ENCODE data around the gene BTBD8. TPM values are rescaled to one million over a fixed set of nuclear protein-coding genes. Genes with fewer than 3 reads are reported as not detected.

Gene BTBD8
- total and polyA plus RNA-seq, 9 of the 15 experiments (the other 6 are each of a cell fraction or from before 2014, with no cell fraction given), result 0.46 to 2.3 (median 1.2) TPM

DNA sequence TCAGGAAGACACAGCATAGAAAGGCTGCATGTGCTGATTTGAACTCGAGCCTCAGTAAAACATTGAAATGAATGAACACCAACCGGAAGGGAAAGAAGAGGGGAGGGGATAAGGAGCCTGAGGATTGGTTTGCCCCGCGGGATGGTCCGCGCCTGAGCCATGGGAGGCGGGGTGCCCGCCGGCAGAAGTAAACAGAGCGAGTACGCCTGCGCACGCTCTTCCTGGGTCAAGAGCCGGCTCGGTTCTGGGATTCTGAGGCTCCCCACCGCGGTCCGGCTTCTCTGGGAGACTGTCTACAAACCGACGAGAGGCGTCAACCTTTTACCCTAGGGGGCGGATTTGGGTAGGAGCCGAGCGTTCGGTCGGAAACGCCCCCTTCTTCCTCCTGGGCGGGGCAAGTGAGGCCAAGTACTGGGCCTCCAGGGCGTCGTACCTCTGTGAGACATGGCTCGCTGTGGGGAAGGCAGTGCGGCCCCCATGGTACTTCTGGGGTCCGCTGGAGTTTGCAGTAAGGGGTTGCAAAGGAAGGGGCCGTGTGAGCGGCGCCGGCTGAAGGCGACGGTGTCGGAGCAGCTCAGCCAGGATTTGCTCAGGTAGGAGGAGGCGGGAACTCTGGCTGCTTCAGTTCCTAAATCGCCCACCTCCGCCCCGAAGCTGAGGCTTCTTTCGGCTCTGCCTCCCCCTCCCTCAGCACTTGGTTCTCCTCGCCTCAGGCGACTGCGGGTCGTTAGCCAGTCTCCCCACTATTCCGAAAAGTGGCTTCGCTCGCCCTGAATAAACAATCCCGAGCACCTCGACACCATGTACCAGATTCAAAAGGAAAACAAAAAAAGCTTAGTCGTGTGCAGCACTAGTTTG is at the start of gene BTBD8 (continued):
- TF ChIP-seq RFX5 (IDR thresholded peaks at IDR 0.05; ENCODE audit: low read depth, low read length) (no peak), CBX2 (IDR thresholded peaks at IDR 0.05; ENCODE audit: insufficient read depth, low read length, poor library complexity, severe bottlenecking) (no peak), SAFB2 (IDR thresholded peaks at IDR 0.05; ENCODE audit: borderline replicate concordance, low read depth, low read length, severe bottlenecking) (no peak), NCOA2 (IDR thresholded peaks at IDR 0.05; ENCODE audit: partially characterized antibody in 2 of 2) (no peak), YBX1 (IDR thresholded peaks at IDR 0.05) (no peak), RBM17 (IDR thresholded peaks at IDR 0.05; ENCODE audit: borderline replicate concordance, low read depth, low read length) (no peak), KLF16 (IDR thresholded peaks at IDR 0.05) (no peak), ZFP1 (CRISPR knock-in tag; IDR thresholded peaks at IDR 0.05) (no peak), ZZZ3 (IDR thresholded peaks at IDR 0.05) (no peak), MCM7 (IDR thresholded peaks at IDR 0.05) (no peak), FOXJ2 (tag; IDR thresholded peaks at IDR 0.05) (peak; percentile 77), ZNF77 (CRISPR knock-in tag; IDR thresholded peaks at IDR 0.05) (no peak), BCL6 (CRISPR knock-in tag; IDR thresholded peaks at IDR 0.05) (no peak), PCBP2 (IDR thresholded peaks at IDR 0.05; ENCODE audit: low read depth, low read length, poor library complexity, severe bottlenecking) (no peak), ZNF324 (CRISPR knock-in tag; IDR thresholded peaks at IDR 0.05) (no peak), DPF2 (IDR thresholded peaks at IDR 0.05) (no peak), STAT5A (IDR thresholded peaks at IDR 0.05; ENCODE audit: borderline replicate concordance, low read length) (no peak), ZNF561 (CRISPR knock-in tag; conservative IDR thresholded peaks at IDR 0.05) (no peak), POLR2G (IDR thresholded peaks at IDR 0.05; ENCODE audit: low read depth, low read length) (peak; percentile 90)
- TF ChIP-seq, protein P1, sequence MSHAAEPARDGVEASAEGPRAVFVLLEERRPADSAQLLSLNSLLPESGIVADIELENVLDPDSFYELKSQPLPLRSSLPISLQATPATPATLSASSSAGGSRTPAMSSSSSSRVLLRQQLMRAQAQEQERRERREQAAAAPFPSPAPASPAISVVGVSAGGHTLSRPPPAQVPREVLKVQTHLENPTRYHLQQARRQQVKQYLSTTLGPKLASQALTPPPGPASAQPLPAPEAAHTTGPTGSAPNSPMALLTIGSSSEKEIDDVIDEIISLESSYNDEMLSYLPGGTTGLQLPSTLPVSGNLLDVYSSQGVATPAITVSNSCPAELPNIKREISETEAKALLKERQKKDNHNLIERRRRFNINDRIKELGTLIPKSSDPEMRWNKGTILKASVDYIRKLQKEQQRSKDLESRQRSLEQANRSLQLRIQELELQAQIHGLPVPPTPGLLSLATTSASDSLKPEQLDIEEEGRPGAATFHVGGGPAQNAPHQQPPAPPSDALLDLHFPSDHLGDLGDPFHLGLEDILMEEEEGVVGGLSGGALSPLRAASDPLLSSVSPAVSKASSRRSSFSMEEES (CRISPR knock-in tag; IDR thresholded peaks at IDR 0.05), result no peak
- TF ChIP-seq, protein P2, sequence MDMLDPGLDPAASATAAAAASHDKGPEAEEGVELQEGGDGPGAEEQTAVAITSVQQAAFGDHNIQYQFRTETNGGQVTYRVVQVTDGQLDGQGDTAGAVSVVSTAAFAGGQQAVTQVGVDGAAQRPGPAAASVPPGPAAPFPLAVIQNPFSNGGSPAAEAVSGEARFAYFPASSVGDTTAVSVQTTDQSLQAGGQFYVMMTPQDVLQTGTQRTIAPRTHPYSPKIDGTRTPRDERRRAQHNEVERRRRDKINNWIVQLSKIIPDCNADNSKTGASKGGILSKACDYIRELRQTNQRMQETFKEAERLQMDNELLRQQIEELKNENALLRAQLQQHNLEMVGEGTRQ (CRISPR knock-in tag; IDR thresholded peaks at IDR 0.05), result no peak
- TF ChIP-seq, protein P3, sequence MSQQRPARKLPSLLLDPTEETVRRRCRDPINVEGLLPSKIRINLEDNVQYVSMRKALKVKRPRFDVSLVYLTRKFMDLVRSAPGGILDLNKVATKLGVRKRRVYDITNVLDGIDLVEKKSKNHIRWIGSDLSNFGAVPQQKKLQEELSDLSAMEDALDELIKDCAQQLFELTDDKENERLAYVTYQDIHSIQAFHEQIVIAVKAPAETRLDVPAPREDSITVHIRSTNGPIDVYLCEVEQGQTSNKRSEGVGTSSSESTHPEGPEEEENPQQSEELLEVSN (IDR thresholded peaks at IDR 0.05; ENCODE audit: borderline replicate concordance in 1 of 2, extremely low read depth in 1 of 2, insufficient read depth in 1 of 2, insufficient read length in 1 of 2, low read depth in 1 of 2, low read length in 1 of 2, poor library complexity in 1 of 2, severe bottlenecking in 1 of 2), result peak; percentile 55 to 79
- TF ChIP-seq, protein P4, sequence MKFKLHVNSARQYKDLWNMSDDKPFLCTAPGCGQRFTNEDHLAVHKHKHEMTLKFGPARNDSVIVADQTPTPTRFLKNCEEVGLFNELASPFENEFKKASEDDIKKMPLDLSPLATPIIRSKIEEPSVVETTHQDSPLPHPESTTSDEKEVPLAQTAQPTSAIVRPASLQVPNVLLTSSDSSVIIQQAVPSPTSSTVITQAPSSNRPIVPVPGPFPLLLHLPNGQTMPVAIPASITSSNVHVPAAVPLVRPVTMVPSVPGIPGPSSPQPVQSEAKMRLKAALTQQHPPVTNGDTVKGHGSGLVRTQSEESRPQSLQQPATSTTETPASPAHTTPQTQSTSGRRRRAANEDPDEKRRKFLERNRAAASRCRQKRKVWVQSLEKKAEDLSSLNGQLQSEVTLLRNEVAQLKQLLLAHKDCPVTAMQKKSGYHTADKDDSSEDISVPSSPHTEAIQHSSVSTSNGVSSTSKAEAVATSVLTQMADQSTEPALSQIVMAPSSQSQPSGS (CRISPR knock-in tag; IDR thresholded peaks at IDR 0.05), result no peak

All from K562 (cell line).